Vagina (tissue), 2 donors: Measurements from ENCODE around the gene TMEM62. TPM values are rescaled to one million over a fixed set of nuclear protein-coding genes. Genes with fewer than 3 reads are reported as not detected.

ENCODE experiments used
- DNase-seq, 2 donors: peaks; one replicate each; pipeline ENCODE4 v3.0.0-alpha.2; 2017; ENCODE audit errors: extremely low spot score in 2 of 2
- H3K27ac ChIP-seq: fragments of 200-600 bp; sonication (generic); one replicate; pipeline ENCODE4 v1.5.1; 2019
- H3K27me3 ChIP-seq: fragments of 200-600 bp; sonication (generic); one replicate; pipeline ENCODE4 v1.5.1; 2019
- H3K36me3 ChIP-seq, 2 donors: fragments of 200-600 bp; sonication (generic); one replicate each; pipeline ENCODE4 v1.5.1; 2017 to 2019
- H3K4me1 ChIP-seq: fragments of 200-600 bp; sonication (generic); one replicate; pipeline ENCODE4 v1.5.1; 2019
- H3K4me3 ChIP-seq, 2 donors: fragments of 200-600 bp; sonication (generic); 1 replicate in 1 of 2; 2 replicates in 1 of 2; pipeline ENCODE4 v1.5.1; 2016 to 2019
- H3K9me3 ChIP-seq: fragments of 200-600 bp; sonication (generic); one replicate; pipeline ENCODE4 v1.5.1; 2019
- POLR2A ChIP-seq, 2 donors: fragments of 450-650 bp; IDR thresholded peaks; one replicate each; pipeline ENCODE4 v1.6.1; 2017; ENCODE audit warnings: antibody characterized with exemption in 2 of 2, mild to moderate bottlenecking in 2 of 2, moderate library complexity in 2 of 2
- POLR2AphosphoS5 ChIP-seq, 2 donors: sonication (generic); formaldehyde crosslinking; IDR thresholded peaks; one replicate each; pipeline ENCODE4 v1.9.0; 2017; ENCODE audit warnings: antibody characterized with exemption in 2 of 2, mild to moderate bottlenecking in 2 of 2, low read depth in 1 of 2; ENCODE audit not compliant: insufficient read depth in 1 of 2
- intact Hi-C: fragments of 100-400 bp; cut with DNase I; formaldehyde crosslinking; loops from one replicate; pipeline ENCODE4 v1.15.1; 2023
- total RNA-seq: library from RNA; depleted of rRNA; stranded (reverse); fragments of >200 nt; gene quantifications from one replicate; pipeline ENCODE4 v1.2.3, GENCODE V29; 2016
- TF ChIP-seq, protein P1 (sequence below), 3 experiments: fragments of 450-650 bp in 2 of 3; fragments of 200-600 bp in 1 of 3; sonication (generic) in 1 of 3; IDR thresholded peaks; one replicate each; pipeline ENCODE4 v1.5.1; 2017 to 2019; ENCODE audit warnings: antibody characterized with exemption in 3 of 3, mild to moderate bottlenecking in 2 of 3, moderate library complexity in 2 of 3

The TMEM62 gene
- total RNA-seq, 1 donor from 2014 or later = 86.9 TPM

DNA sequence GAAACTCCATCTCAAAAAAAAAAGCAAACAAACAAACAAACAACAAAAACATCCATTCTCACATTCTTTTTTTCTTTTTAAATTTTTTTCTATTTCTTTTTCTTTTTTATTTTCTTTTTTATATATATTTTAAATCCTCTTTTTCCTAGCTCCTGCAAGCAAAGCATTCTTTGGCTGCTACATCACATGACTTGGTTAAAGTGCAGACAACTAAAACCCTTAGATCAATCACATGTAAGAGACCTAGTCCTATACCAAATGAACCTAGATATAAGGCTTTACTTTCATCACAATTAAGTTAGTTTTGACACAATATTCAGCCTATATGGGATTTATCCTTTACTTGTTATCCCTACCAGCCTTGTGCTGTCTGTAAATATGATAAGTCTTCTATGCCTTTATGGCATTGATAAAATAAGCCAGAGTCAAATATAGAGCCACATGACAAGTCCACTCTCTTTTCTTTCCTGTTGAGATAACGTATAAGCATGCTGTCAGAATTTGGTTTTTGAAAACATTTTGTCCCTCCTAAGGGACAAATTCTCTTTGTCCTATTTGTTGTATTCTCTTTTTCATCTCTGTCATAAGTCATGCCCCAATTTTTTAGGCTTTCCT, 38.9 kb upstream of the TMEM62 start:
- DNase-seq = no peak
- H3K27me3 ChIP-seq = no peaks in the 10 kb centered on the region
- H3K4me3 ChIP-seq = no peak overlapping the region
- H3K36me3 ChIP-seq = no peaks in the 10 kb centered on the region
- TF ChIP-seq POLR2AphosphoS5 (IDR thresholded peaks at IDR 0.05; ENCODE audit: insufficient read depth in 1 of 2, low read depth in 1 of 2) = no peak
- TF ChIP-seq, protein P1, sequence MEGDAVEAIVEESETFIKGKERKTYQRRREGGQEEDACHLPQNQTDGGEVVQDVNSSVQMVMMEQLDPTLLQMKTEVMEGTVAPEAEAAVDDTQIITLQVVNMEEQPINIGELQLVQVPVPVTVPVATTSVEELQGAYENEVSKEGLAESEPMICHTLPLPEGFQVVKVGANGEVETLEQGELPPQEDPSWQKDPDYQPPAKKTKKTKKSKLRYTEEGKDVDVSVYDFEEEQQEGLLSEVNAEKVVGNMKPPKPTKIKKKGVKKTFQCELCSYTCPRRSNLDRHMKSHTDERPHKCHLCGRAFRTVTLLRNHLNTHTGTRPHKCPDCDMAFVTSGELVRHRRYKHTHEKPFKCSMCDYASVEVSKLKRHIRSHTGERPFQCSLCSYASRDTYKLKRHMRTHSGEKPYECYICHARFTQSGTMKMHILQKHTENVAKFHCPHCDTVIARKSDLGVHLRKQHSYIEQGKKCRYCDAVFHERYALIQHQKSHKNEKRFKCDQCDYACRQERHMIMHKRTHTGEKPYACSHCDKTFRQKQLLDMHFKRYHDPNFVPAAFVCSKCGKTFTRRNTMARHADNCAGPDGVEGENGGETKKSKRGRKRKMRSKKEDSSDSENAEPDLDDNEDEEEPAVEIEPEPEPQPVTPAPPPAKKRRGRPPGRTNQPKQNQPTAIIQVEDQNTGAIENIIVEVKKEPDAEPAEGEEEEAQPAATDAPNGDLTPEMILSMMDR (IDR thresholded peaks at IDR 0.05) = no peak
- no peak for TF ChIP-seq POLR2A (IDR thresholded peaks at IDR 0.05)
- peaks cover 5% of the 10 kb centered on the region for H3K4me1 ChIP-seq
- intact Hi-C loops = no loop called here
- no peaks in the 10 kb centered on the region for H3K9me3 ChIP-seq
- no peak overlapping the region for H3K27ac ChIP-seq

DNA sequence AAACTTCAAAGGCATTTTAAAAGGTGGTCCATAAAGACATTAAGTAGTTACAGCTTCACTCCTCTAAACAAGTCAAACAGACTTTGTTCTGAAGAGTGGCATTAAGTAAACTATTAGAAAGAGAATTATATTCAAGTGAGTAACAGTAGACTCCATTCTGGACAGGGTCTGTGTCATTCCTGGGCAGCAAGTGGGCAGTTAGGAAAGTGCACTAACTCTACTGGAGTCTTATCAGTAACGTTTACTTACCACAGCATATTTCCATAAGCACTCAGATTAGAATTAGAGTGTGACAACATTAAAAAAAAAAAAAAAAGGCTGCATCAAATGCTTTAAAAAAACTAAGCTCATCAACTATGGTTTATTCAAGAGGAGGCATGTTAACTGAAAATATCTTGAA, 38.1 kb upstream of the TMEM62 start:
- Histone ChIP-seq H3K4me3 (no peak overlapping the region), H3K9me3 (no peaks in the 10 kb centered on the region), H3K27me3 (no peaks in the 10 kb centered on the region), H3K27ac (no peak overlapping the region), H3K4me1 (peaks cover 5% of the 10 kb centered on the region), H3K36me3 (no peaks in the 10 kb centered on the region)
- TF ChIP-seq POLR2A (IDR thresholded peaks at IDR 0.05) = no peak
- TF ChIP-seq, protein P1 (IDR thresholded peaks at IDR 0.05) = no peak
- TF ChIP-seq POLR2AphosphoS5 (IDR thresholded peaks at IDR 0.05; ENCODE audit: insufficient read depth in 1 of 2, low read depth in 1 of 2) = no peak
- no peak for DNase-seq
- intact Hi-C loops = no loop called here

DNA sequence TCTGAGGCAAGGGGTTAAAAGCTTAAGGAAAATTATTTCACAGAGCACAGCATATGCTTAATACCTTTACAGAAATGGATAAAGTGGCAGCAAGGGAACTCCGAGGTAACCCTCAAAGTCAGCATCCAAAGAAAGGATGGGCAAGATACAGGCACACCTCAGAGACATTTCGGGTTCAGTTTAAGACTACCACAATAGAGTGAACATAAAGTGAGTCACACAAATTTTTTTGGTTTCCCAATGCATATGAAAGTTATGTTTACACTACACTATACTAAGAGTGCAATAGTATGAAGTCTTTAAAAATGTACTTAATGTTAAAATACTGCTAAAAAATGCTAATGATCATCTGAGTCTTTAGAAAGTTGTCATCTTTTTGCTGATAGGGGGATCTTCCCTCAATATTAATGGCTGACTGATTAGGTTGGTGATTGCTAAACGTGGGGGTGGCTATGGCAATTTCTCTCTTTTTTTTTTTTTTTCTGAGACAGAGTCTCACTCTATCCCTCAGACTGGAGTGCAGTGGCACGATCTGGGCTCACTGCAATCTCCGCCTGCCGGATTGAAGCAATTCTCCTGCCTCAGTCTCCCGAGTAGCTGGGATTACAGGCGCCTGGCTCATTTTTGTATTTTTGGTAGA, 37.6 kb upstream of the TMEM62 start:
- TF ChIP-seq, protein P1 (IDR thresholded peaks at IDR 0.05) = no peak
- TF ChIP-seq POLR2AphosphoS5 (IDR thresholded peaks at IDR 0.05; ENCODE audit: insufficient read depth in 1 of 2, low read depth in 1 of 2) = no peak
- Histone ChIP-seq H3K27ac (no peak overlapping the region), H3K9me3 (no peaks in the 10 kb centered on the region), H3K4me3 (no peak overlapping the region), H3K36me3 (no peaks in the 10 kb centered on the region), H3K27me3 (no peaks in the 10 kb centered on the region), H3K4me1 (peaks cover 5% of the 10 kb centered on the region)
- intact Hi-C loops = no loop called here
- no peak for DNase-seq

DNA sequence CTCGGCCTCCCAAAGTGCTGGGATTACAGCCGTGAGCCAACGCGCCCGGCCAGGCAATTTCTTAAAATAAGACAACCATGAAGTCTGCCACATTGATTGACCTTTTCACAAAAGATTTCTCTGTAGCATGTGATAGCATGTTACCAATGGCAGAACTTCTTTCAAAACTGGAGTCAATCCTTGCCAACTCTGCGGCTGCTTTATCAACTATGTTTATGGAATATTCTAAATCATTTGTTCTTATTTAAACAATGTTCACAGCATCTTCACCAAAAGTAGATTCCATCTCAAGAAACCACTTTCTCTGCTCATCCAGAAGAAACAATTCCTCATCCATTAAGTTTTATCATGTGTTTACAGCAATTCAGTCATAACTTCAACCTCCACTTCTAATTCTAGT, 37.0 kb upstream of the TMEM62 start:
- intact Hi-C loops = no loop called here
- no peaks in the 10 kb centered on the region for H3K36me3 ChIP-seq
- no peak overlapping the region for H3K4me3 ChIP-seq
- DNase-seq = no peak
- TF ChIP-seq POLR2A (IDR thresholded peaks at IDR 0.05) = no peak
- TF ChIP-seq POLR2AphosphoS5 (IDR thresholded peaks at IDR 0.05; ENCODE audit: insufficient read depth in 1 of 2, low read depth in 1 of 2) = no peak
- TF ChIP-seq, protein P1 (IDR thresholded peaks at IDR 0.05) = no peak
- no peaks in the 10 kb centered on the region for H3K27me3 ChIP-seq
- peaks cover 5% of the 10 kb centered on the region for H3K4me1 ChIP-seq
- no peaks in the 10 kb centered on the region for H3K9me3 ChIP-seq
- H3K27ac ChIP-seq = no peak overlapping the region

DNA sequence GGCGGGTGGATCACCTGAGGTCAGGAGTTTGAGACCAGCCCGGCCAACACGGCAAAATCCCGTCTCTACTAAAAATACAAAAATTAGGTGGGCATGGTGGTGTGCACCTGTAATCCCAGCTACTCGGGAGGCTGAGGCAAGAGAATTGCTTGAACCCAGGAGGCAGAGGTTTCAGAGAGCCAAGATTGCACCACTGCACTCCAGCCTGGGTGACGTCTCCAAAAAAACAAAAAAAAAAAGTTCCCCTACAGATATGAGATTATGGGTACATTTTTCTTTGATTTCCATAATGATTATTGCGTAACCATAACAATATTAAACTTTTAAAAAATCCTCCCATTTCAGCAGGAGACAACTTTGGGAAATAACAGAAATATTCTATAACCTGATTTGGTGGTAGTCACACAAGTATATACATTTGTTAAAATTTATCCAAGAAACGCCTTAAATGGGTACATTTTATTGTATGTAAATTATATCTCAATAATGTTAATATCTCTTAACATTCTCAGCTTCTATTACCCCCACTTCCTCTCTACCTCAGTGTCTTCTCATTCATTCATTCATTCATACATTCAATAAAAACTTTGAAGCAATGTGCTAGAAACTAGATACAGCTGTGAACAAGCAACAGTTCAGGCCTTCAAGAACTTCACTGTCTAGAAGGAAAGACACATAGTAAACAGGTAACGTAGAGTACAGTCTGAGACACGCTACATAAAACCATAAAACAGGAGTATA, 34.1 kb upstream of the TMEM62 start:
- H3K4me1 ChIP-seq = peaks cover 20% of the 10 kb centered on the region

More for the DNA sequence above, 34.1 kb upstream of the TMEM62 start:
- Histone ChIP-seq H3K27me3 (no peaks in the 10 kb centered on the region), H3K36me3 (no peaks in the 10 kb centered on the region), H3K27ac (no peak overlapping the region), H3K9me3 (no peaks in the 10 kb centered on the region), H3K4me3 (no peak overlapping the region)
- no peak for TF ChIP-seq POLR2AphosphoS5 (IDR thresholded peaks at IDR 0.05; ENCODE audit: insufficient read depth in 1 of 2, low read depth in 1 of 2)
- no peak for TF ChIP-seq POLR2A (IDR thresholded peaks at IDR 0.05)
- TF ChIP-seq, protein P1 (IDR thresholded peaks at IDR 0.05) = no peak
- no peak for DNase-seq
- intact Hi-C loops = no loop called here
